ENCODE measurements around the gene TIMD4.
"Not testable (repeated sequence)": the region's sequence is repeated elsewhere in the genome, so short reads cannot be mapped to it uniquely, and the experiment has no call there.

The TIMD4 gene

DNA sequence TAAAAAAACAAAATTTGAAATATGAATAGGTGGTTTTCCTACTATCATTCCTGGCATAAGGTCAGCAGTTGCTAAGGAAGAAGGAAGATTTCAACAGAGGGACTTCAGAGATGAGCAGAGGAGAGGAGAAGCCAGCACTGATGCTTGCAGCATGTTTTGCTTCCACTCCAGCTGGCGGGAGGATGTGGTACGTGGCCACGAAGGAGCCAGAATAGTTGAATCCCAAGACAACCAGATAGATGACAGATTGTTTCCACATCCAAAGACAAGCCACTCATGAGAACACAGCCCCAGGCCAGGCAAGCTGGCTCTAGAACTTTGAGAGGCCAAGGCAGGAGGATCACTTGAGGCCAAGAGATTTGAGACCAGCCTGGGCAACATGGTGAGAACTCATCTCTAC is 15.1 kb downstream of the TIMD4 start:
- H3K4me3 ChIP-seq (replicated peaks in 1 of 2; ENCODE audit: low read depth in 2 of 2, low read length in 2 of 2), result no peak overlapping the region
- DNase-seq (ENCODE audit: low read depth in 2 of 2), result no peak
- TF ChIP-seq, protein P1, sequence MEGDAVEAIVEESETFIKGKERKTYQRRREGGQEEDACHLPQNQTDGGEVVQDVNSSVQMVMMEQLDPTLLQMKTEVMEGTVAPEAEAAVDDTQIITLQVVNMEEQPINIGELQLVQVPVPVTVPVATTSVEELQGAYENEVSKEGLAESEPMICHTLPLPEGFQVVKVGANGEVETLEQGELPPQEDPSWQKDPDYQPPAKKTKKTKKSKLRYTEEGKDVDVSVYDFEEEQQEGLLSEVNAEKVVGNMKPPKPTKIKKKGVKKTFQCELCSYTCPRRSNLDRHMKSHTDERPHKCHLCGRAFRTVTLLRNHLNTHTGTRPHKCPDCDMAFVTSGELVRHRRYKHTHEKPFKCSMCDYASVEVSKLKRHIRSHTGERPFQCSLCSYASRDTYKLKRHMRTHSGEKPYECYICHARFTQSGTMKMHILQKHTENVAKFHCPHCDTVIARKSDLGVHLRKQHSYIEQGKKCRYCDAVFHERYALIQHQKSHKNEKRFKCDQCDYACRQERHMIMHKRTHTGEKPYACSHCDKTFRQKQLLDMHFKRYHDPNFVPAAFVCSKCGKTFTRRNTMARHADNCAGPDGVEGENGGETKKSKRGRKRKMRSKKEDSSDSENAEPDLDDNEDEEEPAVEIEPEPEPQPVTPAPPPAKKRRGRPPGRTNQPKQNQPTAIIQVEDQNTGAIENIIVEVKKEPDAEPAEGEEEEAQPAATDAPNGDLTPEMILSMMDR (IDR thresholded peaks at IDR 0.05; ENCODE audit: low read depth, low read length), result no peak

DNA sequence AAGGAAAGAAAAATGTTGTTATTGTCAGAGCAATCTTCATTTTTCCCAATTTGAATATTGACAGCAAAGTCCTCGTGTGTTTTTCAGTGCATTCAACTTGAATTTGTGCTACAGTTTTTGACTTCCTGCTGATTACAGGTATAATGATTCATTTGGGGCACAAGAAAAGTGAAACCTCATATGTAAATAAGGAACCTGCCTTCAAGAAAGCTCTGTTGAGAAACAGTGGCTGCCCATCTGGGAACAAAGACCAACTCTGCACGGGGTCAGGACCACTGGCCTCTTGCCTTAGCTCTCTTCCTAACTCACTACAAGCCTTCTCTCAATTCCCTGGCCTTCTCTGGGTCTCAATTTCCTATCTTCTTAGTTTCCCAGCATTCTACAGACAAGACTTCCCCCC is 21.0 kb downstream of the TIMD4 start:
- TF ChIP-seq, protein P1 (IDR thresholded peaks at IDR 0.05; ENCODE audit: low read depth, low read length), result no peak
- H3K4me3 ChIP-seq (replicated peaks in 1 of 2; ENCODE audit: low read depth in 2 of 2, low read length in 2 of 2), result no peak overlapping the region
- DNase-seq (ENCODE audit: low read depth in 2 of 2), result no peak

DNA sequence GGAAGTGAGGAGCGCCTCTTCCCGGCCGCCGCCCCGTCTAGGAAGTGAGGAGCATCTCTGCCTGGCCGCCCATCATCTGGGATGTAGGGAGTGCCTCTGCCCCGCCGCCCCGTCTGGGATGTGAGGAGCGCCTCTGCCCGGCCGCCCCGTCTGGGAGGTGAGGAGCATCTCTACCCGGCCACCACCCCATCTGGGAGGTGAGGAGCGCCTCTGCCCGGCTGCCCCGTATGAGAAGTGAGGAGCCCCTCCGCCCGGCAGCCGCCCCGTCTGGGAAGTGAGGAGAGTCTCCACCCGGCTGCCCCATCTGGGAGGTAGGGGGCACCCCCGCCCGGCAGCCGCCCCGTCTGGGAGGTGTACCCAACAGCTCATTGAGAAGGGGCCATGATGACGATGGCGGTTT is 22.6 kb downstream of the TIMD4 start:
- H3K4me3 ChIP-seq (replicated peaks in 1 of 2; ENCODE audit: low read depth in 2 of 2, low read length in 2 of 2); DNase-seq (ENCODE audit: low read depth in 2 of 2): not testable (repeated sequence)

- H3K4me3 ChIP-seq (replicated peaks in 1 of 2; ENCODE audit: low read depth in 2 of 2, low read length in 2 of 2), result no peak overlapping the region
- TF ChIP-seq, protein P1 (IDR thresholded peaks at IDR 0.05; ENCODE audit: low read depth, low read length), result no peak
- no peak for DNase-seq (ENCODE audit: low read depth in 2 of 2)
These were observed 26.1 kb downstream of the TIMD4 start for GRCh38 chr5:156936972-156937371.

- no peak overlapping the region for H3K4me3 ChIP-seq (replicated peaks in 1 of 2; ENCODE audit: low read depth in 2 of 2, low read length in 2 of 2)
- no peak for DNase-seq (ENCODE audit: low read depth in 2 of 2)
- TF ChIP-seq, protein P1 (IDR thresholded peaks at IDR 0.05; ENCODE audit: low read depth, low read length), result no peak
These were observed 28.4 kb downstream of the TIMD4 start for GRCh38 chr5:156934450-156935211.

DNA sequence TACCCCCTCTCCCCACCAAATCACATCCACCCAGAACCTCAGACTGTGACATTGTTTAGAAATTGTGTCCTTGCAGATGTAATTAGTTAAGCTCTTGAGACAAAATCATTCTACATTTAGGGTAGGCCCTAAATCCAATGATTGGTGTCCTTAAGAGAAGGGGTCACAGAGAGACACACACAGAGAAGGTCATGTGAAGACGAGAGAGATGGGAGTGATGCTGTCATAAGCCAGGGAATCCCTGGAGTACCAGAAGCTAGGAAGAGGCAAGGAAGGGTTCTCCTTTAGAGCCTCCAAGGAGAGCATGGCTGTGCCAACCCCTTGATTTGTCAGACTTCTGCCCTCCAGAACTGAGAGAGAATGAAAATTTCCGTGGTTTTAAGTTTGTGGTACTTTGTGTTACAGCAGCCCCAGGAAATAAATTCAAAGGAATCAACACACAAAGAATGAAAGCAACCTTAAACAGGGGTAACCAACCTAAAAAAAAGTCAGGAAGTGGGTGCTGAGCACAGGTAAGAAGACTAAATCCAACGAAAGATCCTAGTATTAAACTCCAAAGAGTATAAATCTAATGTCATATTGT is 33.6 kb downstream of the TIMD4 start:
- TF ChIP-seq, protein P1 (IDR thresholded peaks at IDR 0.05; ENCODE audit: low read depth, low read length), result no peak
- no peak for DNase-seq (ENCODE audit: low read depth in 2 of 2)
- no peak overlapping the region for H3K4me3 ChIP-seq (replicated peaks in 1 of 2; ENCODE audit: low read depth in 2 of 2, low read length in 2 of 2)

DNA sequence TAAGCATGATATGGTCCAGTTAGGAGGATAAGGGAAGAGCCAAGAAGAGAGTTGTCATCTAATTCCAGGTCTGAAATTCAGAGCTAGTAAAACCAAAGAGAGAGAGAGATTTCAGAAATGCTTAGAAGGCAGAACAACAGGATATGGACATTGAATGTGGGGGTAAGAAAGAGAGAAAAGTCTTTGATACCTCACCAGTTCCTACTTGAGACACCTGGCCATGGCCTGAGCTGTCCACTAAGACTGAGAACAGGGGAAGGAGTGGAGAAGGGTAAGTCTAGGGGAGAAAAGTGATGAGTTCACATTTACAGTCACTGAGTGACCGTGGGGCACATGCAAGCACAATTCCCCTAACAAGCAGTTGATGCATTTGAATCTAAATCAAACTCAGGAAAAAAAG is 35.5 kb downstream of the TIMD4 start:
- TF ChIP-seq, protein P1 (IDR thresholded peaks at IDR 0.05; ENCODE audit: low read depth, low read length), result no peak
- DNase-seq (ENCODE audit: low read depth in 2 of 2), result no peak
- no peak overlapping the region for H3K4me3 ChIP-seq (replicated peaks in 1 of 2; ENCODE audit: low read depth in 2 of 2, low read length in 2 of 2)

DNA sequence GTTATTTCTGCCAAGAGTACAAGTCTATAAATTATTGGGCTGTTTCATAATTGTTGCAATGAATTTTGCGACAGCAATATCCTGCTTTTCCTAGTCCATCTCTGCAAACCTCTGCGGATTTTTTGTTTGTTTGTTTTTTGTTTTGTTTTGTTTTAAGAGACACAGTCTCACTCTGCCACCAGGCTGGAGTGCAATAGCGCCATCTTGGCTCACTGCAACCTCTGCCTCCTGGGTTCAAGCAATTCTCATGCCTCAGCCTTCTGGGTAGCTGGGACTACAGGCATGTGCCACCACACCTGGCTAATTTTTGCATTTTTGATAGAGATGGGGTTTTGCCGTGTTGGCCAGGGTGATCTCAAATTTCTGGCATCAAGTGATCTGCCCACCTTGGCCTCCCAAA is 37.3 kb downstream of the TIMD4 start:
- H3K4me3 ChIP-seq (replicated peaks in 1 of 2; ENCODE audit: low read depth in 2 of 2, low read length in 2 of 2); DNase-seq (ENCODE audit: low read depth in 2 of 2): not testable (repeated sequence)

Data from cardiac fibroblast (primary cell).